Activated naive CD4-positive, alpha-beta T cell treated with anti-CD3 and anti-CD28 coated beads, Interleukin-2, amount 50 U/mL, for 24 hours (primary cell): ENCODE data around the gene RTN4R.

Source experiments
- H3K27ac Mint-ChIP-seq: one replicate; pipeline ENCODE4 v1.8.0; 2021; ENCODE audit warnings: mild to moderate bottlenecking, mixed read lengths
- H3K27me3 Mint-ChIP-seq: one replicate; pipeline ENCODE4 v1.8.0; 2021; ENCODE audit warnings: mixed read lengths
- H3K36me3 Mint-ChIP-seq: one replicate; pipeline ENCODE4 v1.8.0; 2021; ENCODE audit warnings: mixed read lengths
- H3K4me1 Mint-ChIP-seq: one replicate; pipeline ENCODE4 v1.8.0; 2021; ENCODE audit warnings: mixed read lengths
- H3K4me3 Mint-ChIP-seq: one replicate; pipeline ENCODE4 v1.8.0; 2021; ENCODE audit warnings: mild to moderate bottlenecking, mixed read lengths
- H3K9me3 Mint-ChIP-seq: one replicate; pipeline ENCODE4 v1.8.0; 2021; ENCODE audit warnings: mixed read lengths

The RTN4R gene

DNA sequence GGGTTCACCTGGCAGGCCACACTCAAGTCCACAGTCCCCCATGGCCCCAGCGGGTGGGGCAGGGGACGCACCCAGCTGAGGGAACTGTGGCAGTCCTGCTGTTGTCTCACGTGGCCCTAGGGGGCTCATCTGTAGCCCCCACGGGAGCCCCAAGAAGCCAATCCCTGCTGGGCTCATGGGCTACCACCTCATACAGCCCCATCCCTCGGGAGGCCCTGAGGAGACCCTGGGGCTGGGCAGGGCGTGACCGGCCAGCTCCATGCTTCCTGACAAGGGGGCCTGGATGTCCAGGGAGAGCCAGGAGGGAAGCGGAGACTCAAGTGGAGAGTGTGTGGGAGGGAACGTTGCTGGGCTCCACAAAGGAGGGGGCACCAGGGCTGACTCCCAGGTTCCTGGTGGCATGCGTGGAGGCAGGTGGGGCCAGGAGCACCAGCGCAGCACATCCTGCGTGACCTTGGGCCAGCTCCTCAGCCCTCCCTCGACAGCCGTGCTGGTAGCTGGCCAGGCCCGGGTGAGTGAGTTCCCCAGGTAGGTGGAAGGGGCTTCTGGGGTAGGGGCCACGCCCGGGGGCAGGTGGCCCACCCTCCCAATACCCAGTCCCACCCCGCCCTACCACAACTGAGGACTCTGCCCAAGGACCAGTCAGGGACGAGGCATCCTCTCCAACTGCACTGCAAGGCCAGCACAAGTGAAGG, 7.9 kb downstream of the RTN4R start:
- no peaks in the 10 kb centered on the region for H3K9me3 Mint-ChIP-seq
- H3K4me1 Mint-ChIP-seq, result no peaks in the 10 kb centered on the region
- H3K27me3 Mint-ChIP-seq, result no peaks in the 10 kb centered on the region
- H3K36me3 Mint-ChIP-seq, result no peaks in the 10 kb centered on the region
- H3K4me3 Mint-ChIP-seq, result no peak overlapping the region
- no peak overlapping the region for H3K27ac Mint-ChIP-seq

- Mint-ChIP-seq H3K36me3 (no peaks in the 10 kb centered on the region), H3K27me3 (no peaks in the 10 kb centered on the region), H3K27ac (no peak overlapping the region), H3K4me1 (peaks cover 5% of the 10 kb centered on the region), H3K4me3 (no peak overlapping the region), H3K9me3 (no peaks in the 10 kb centered on the region)
Observed at GRCh38 chr22:20259327-20259688, 8.8 kb downstream of the RTN4R start.

- H3K9me3 Mint-ChIP-seq, result no peaks in the 10 kb centered on the region
- no peak overlapping the region for H3K27ac Mint-ChIP-seq
- no peak overlapping the region for H3K4me3 Mint-ChIP-seq
- H3K27me3 Mint-ChIP-seq, result no peaks in the 10 kb centered on the region
- H3K4me1 Mint-ChIP-seq, result peaks cover 5% of the 10 kb centered on the region
- H3K36me3 Mint-ChIP-seq, result no peaks in the 10 kb centered on the region
Observed at GRCh38 chr22:20258584-20259326, 9.4 kb downstream of the RTN4R start.

DNA sequence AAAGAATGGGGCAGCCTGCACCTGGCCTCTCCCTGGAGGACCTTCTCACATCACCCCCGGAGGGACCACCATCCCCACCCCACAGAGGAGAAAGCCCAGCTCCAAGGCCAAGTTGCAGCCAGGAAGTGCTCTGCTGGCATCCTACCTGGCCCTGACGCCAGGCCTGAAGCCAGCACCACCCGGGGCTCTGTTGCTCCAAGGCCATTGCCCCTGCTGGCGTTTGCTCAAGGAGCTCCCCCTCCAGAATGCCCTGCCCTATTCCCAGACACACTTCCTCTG, 10.2 kb downstream of the RTN4R start:
- H3K27ac Mint-ChIP-seq, result no peak overlapping the region
- no peaks in the 10 kb centered on the region for H3K36me3 Mint-ChIP-seq
- H3K4me3 Mint-ChIP-seq, result no peak overlapping the region
- peaks cover 5% of the 10 kb centered on the region for H3K4me1 Mint-ChIP-seq
- no peaks in the 10 kb centered on the region for H3K9me3 Mint-ChIP-seq
- H3K27me3 Mint-ChIP-seq, result no peaks in the 10 kb centered on the region

DNA sequence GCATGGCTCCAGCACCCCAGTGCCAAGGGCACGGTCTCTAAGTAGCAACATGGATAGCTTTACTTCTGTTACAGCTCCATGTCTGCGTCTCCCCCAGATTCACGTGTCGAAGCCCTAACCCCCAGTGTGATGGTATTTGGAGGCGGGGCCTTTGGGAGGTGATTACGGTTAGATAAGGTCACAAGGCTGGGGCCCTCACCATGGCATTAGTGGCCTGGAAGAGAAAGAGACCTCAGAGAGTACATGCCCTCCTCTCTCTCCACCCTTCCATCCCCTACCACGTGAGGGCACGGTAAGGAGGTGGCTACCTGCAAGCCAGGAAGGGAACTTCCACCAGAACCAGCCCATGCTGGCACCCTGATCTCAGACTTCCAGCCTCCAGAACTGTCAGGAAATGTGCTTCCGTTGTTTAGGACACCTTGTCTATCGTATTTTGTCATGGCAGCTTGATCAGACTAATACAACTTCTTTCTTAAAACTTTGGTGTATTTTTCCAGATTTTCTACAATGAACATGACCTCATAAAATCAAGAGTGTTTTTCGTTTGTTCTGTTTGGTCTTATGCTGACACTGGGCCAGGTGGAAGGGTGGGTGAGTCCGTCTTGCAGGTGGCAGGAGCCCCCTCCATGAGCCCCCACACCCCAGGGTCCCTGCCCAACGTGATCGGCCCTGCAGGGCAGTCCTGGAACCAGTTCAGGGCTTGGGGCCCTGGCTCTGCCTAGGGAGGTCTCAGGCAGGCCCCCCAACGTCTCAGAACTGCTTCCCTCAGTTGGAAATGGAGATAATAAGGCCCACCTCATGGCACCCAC, 10.7 kb downstream of the RTN4R start:
- Mint-ChIP-seq H3K4me3 (no peak overlapping the region), H3K27me3 (no peaks in the 10 kb centered on the region), H3K4me1 (peaks cover 5% of the 10 kb centered on the region), H3K9me3 (no peaks in the 10 kb centered on the region), H3K27ac (no peak overlapping the region), H3K36me3 (no peaks in the 10 kb centered on the region)

DNA sequence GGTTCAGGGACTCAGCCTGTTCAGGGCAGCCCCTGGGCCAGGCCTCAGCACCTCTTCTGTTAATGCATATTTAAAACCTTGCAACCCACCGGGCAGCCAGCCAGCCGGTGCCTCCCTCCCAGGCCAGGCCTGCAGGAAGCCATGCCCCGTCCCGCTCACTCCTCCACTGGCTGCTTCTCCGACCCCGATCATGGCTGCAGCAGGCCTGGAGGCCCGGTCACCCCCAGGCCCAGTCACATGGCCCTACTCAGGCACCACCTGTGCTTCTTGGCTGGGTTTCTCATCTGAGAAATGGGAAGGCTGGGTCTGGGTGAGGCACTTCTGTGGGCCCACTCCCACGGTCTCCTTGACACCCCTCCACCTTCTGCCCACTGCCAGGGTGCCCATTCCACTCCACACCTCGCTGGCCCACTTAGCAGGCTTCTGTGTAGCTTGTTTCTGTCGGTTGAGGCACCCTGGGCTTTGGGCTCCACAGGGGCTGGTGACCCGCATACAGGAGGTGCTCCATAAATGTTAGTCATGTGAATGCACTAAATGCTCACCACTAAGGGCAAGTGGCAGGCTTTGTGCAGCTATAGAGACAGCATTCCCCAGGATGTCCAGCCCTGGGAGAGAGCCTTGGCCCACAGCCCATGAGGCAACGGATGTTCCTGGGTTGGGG, 11.4 kb downstream of the RTN4R start:
- Mint-ChIP-seq H3K4me3 (no peak overlapping the region), H3K27me3 (no peaks in the 10 kb centered on the region), H3K4me1 (peaks cover 5% of the 10 kb centered on the region), H3K27ac (no peak overlapping the region), H3K9me3 (no peaks in the 10 kb centered on the region), H3K36me3 (no peaks in the 10 kb centered on the region)

GRCh38 chr22:20256027-20256426, 12.1 kb downstream of the RTN4R start:
- H3K4me3 Mint-ChIP-seq, result no peak overlapping the region
- no peaks in the 10 kb centered on the region for H3K27me3 Mint-ChIP-seq
- no peak overlapping the region for H3K27ac Mint-ChIP-seq
- peaks cover 5% of the 10 kb centered on the region for H3K4me1 Mint-ChIP-seq
- no peaks in the 10 kb centered on the region for H3K9me3 Mint-ChIP-seq
- H3K36me3 Mint-ChIP-seq, result no peaks in the 10 kb centered on the region

DNA sequence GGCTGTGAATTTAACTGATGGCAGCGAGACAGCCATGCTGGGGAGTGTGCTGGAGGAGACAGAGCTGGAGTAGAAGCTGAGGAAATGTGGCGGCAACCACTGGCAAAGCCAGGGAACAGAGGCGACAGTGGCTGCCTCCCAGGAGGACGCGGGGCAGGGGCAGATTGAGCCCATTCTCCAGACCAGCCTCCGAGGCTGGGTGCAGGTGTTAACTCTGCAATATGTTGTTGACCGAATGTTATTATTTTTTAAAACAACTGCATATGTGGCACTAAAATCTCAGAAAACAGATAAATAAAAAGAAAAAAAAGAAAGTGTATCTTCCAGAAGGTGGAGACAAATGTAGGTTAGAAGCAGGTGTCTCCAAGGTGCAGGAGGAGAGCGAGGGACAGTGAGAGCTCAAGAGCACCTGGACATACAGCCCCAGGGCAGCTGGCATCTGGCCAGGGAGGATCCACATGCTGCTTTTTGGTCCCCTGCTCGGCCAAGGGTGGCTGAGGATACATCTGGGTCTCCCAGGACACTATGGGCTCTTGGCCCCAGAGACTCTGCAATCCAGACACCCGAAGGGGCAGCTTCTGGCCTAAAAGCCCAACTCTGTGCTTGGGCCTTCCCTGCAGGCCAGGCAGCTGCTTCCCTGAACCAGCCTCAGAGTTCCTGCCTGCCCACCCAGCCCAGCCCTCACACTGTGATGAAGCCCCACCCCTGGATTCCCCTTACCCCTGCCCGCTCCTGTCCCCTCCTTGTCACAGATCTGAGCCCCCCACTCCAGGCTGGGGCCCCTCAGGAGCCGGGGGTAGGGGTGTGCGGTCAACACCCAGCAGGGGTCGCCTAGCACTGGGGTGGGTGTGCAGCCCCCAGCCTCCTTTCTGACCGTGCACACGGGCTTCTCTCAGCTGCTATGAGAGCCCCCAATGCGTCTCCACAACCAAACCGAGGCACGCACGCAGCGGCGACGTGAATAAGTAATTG, 12.9 kb downstream of the RTN4R start:
- no peaks in the 10 kb centered on the region for H3K9me3 Mint-ChIP-seq
- H3K4me1 Mint-ChIP-seq, result peaks cover 5% of the 10 kb centered on the region
- no peaks in the 10 kb centered on the region for H3K36me3 Mint-ChIP-seq
- no peaks in the 10 kb centered on the region for H3K27me3 Mint-ChIP-seq
- no peak overlapping the region for H3K27ac Mint-ChIP-seq
- no peak overlapping the region for H3K4me3 Mint-ChIP-seq

GRCh38 chr22:20253161-20253560, 15.0 kb downstream of the RTN4R start:
- no peaks in the 10 kb centered on the region for H3K27me3 Mint-ChIP-seq
- no peak overlapping the region for H3K27ac Mint-ChIP-seq
- no peak overlapping the region for H3K4me3 Mint-ChIP-seq
- H3K36me3 Mint-ChIP-seq, result no peaks in the 10 kb centered on the region
- no peaks in the 10 kb centered on the region for H3K9me3 Mint-ChIP-seq
- peaks cover 5% of the 10 kb centered on the region for H3K4me1 Mint-ChIP-seq

- Mint-ChIP-seq H3K4me1 (peaks cover 5% of the 10 kb centered on the region), H3K27ac (no peak overlapping the region), H3K4me3 (no peak overlapping the region), H3K36me3 (no peaks in the 10 kb centered on the region), H3K9me3 (no peaks in the 10 kb centered on the region), H3K27me3 (no peaks in the 10 kb centered on the region)
Observed at GRCh38 chr22:20251981-20252380, 16.1 kb downstream of the RTN4R start.

GRCh38 chr22:20251491-20251890, 16.6 kb downstream of the RTN4R start:
- no peak overlapping the region for H3K4me3 Mint-ChIP-seq
- H3K9me3 Mint-ChIP-seq, result no peaks in the 10 kb centered on the region
- peaks cover 5% of the 10 kb centered on the region for H3K4me1 Mint-ChIP-seq
- no peaks in the 10 kb centered on the region for H3K36me3 Mint-ChIP-seq
- H3K27ac Mint-ChIP-seq, result no peak overlapping the region
- no peaks in the 10 kb centered on the region for H3K27me3 Mint-ChIP-seq

GRCh38 chr22:20249797-20250354, 18.2 kb downstream of the RTN4R start:
- H3K4me3 Mint-ChIP-seq, result no peak overlapping the region
- peaks cover 18% of the 10 kb centered on the region for H3K4me1 Mint-ChIP-seq
- no peak overlapping the region for H3K27ac Mint-ChIP-seq
- H3K27me3 Mint-ChIP-seq, result no peaks in the 10 kb centered on the region
- H3K36me3 Mint-ChIP-seq, result no peaks in the 10 kb centered on the region
- H3K9me3 Mint-ChIP-seq, result no peaks in the 10 kb centered on the region

- Mint-ChIP-seq H3K27ac (no peak overlapping the region), H3K36me3 (no peaks in the 10 kb centered on the region), H3K4me3 (no peak overlapping the region), H3K4me1 (peaks cover 26% of the 10 kb centered on the region), H3K9me3 (no peaks in the 10 kb centered on the region), H3K27me3 (no peaks in the 10 kb centered on the region)
Observed at GRCh38 chr22:20248461-20248978, 19.6 kb downstream of the RTN4R start.

DNA sequence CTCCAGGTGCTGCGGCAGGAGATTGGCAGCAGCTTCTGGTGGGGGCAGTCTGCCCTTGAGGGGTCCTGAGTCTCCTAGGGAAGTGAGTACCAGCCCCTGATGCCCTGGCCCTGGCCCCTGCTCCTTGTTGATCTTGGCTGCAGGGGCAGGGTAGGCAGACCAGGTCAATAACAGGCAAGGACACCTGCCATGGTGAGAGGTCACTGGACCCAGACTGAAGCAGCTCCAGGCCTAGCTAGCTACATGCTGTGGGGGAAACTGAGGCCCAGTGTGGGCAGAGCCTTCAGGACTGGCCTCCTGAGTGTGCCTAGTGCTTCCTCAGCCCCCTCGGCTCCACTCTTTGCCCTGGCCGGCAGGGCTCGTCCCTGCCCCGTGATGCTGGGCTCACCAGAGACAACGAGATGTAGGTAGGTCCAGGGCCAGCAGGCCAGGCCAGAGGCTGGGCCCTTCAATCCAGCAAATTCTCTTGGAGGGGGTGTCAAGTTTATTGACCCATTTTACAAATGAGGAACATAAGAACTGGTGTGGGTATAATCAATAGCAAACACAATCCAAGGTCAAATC, 20.4 kb downstream of the RTN4R start:
- Mint-ChIP-seq H3K4me3 (no peak overlapping the region), H3K36me3 (no peaks in the 10 kb centered on the region), H3K27ac (no peak overlapping the region), H3K4me1 (peaks cover 34% of the 10 kb centered on the region), H3K9me3 (no peaks in the 10 kb centered on the region), H3K27me3 (no peaks in the 10 kb centered on the region)
